Measurements from ENCODE around the gene TIMM13.
"Not testable (repeated sequence)": the region's sequence is repeated elsewhere in the genome, so short reads cannot be mapped to it uniquely, and the experiment has no call there.

Gene TIMM13

DNA sequence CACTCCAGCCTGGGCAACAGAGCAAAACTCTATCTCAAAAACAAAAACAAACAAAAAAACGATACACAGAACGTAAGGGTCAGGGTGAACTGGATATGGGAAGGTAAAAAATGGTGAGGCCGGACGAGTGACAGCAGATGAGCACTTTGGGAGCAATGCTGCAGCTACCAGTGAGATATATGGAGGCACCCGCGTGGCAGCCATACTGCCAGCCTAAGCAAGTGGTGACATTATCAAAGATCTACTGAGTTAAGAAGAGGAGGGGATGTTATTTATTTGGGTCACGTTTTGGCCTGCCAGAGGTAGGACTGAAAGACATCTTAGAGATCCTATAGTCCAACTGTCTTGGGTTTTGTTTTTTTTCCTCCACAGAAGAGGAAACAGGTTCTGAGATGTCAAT lies 14.2 kb downstream of the TIMM13 start:
- DNase-seq: no peak

DNA sequence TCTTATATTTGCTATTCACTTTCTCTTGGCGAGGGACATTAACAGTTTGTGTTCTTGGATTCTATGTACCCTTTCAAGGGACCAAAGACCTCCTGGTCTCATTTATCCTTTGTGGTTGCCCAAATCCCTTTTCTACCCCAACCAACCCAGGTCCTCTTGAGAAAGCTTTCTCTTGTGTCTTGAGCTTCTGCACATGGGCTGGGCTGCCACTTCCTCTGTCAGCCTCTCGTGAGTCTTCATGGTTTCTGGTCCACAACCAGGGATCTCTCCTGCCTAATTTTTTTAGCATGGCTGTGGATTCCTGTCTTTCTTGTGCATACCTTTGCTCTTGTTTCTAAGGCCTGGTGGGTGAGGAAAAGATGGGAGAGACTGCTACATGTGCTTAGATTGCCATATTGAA lies 14.9 kb downstream of the TIMM13 start:
- no peak for DNase-seq

DNA sequence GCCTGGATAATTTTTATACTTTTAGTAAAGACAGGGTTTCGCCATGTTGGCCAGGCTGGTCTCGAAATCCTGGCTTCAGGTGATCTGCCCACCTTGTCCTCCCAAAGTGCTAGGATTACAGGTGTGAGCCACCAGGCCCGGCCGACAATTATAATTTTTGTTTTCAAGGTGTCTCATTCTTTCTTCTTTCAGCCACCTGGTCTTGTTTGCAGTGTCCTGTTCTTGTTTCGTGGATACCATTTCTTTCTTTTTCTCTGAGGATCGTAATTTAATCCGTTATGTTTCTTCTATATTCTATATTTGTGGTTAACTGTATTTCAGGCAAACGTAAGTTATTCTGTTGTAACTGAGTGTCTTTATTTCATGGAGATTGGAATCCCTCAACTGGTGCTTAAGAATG lies 15.7 kb downstream of the TIMM13 start:
- DNase-seq: no peak

GRCh38 chr19:2410023-2410422 lies 17.4 kb downstream of the TIMM13 start:
- DNase-seq: no peak

DNA sequence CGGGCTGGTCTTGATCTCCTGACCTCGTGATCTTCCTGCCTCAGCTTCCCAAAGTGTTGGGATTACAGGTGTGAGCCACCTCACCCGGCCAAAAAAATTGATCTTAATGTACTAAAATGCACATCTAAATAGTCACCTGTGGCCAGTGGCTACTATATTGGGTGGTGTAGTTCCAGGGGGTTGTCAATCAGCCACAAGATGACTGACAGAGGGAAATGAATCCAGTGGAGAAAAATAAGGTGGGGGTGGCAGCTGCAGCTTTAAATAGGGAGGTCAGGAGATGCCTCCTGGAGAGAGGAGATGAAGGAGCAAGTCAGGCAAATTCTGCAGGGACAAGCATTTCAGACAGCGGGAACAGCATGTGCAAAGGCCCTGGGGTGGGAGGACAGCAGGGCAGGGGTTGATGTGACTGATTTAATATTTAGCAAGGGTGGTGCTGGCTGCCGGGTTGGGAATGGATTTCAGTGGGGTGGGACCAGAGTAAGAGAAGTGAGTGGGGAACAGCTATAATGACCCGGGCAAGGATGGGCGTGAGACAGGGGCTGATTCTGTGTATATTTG lies 18.0 kb downstream of the TIMM13 start:
- DNase-seq: no peak

- DNase-seq: no peak
Observed at GRCh38 chr19:2408247-2408646, 19.1 kb downstream of the TIMM13 start.

- DNase-seq: no peak
Observed at GRCh38 chr19:2399582-2399981, 27.8 kb downstream of the TIMM13 start.

- no peak for DNase-seq
Observed at GRCh38 chr19:2398735-2399305, 28.6 kb downstream of the TIMM13 start.

DNA sequence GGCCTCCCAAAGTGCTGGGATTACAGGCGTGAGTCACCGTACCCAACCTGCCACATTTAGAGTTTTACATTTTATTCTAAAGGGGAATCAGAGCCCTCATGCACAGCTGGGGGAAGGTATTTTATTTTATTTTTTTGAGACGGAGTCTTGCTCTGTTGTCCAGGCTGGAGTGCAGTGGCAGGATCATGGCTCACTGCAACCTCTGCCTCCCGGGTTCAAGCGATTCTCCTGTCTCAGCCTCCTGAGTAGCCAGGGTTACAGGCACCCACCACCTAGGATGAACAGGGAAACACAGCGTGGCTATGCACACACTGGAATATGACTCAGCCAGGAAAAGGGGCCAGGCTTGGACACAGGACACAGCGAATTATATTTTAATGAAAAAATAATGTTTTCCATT lies 30.2 kb downstream of the TIMM13 start:
- DNase-seq: not testable (repeated sequence)

DNA sequence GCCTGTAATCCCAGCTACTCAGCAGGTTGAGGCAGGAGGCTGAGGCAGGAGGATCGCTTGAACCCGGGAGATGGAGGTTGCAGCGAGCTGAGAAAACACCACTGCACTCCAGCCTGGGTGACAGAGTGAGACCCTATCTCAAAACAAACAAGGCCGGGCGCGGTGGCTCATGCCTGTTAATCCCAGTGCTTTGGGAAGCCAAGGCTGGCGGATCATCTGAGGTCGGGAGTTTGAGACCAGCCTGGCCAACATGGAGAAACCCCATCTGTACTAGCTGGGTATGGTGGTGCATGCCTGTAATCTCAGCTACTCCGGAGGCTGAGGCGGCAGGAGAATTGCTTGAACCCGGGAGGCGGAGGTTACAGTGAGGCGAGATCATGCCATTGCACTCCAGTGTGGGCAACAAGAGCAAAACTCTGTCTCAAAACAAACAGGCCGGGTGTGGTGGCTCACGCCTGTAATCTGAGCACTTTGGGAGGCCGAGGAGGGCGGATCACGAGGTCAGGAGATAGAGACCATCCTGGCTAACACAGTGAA lies 32.0 kb downstream of the TIMM13 start:
- DNase-seq: not testable (repeated sequence)

DNA sequence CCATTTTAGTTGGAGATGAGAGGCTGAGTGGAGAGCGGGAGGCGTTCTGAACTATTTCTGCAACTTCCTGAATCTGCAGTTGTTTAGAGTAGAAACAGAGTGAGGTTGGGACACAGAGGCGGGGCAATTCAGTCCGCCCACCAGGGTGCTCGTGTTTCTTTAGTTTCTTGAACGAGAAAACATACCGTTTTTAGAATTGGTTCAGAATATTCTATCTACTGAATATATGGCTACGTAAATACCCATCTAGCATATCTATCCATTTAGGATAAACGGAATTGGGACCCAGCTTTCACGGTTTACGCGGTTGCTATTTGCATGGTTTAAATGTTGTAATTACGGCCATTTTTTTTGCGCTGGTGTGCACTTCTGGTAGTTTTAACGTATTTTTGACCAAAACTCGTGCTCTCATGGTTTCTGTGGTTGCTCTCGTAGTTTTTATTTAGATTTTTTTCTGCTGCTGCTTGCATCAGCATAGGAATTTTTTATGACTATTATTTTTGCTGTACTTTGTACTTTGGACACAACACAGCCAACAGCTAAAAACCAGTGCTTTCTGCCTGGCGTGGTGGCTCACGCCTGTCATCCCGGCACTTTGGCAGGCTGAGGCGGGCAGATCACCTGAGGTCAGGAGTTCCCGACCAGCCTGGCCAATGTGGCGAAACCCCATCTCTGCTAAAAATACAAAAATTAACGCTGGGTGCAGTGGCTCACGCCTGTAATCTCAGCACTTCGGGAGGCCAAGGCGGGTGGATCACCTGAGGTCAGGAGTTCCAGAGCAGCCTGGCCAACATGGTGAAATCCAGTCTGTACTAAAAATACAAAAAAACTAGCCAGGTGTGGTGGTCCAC lies 32.7 kb downstream of the TIMM13 start:
- no peak for DNase-seq

DNA sequence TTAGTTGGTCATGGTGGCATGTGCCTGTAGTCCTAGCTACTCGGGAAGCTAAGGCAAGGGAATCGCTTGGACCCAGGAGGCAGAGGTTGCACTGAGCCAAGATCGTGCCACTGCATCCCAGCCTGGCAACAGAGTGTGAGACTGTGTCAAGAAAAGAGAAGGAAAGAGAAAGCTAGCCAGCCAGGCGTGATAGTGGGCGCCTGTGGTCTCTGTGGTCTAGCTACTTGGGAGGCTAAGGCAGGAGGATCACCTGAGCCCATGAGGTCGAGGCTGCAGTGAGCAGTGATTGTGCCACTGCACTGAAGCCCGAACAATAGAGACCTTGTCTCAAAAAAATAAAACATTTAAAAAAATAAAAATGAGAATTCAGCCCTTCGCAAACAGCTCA lies 33.3 kb downstream of the TIMM13 start:
- DNase-seq: no peak

- DNase-seq: not testable (repeated sequence)
Observed at GRCh38 chr19:2392899-2393298, 34.5 kb downstream of the TIMM13 start.

- DNase-seq: no peak
Observed at GRCh38 chr19:2392366-2392765, 35.0 kb downstream of the TIMM13 start.

DNA sequence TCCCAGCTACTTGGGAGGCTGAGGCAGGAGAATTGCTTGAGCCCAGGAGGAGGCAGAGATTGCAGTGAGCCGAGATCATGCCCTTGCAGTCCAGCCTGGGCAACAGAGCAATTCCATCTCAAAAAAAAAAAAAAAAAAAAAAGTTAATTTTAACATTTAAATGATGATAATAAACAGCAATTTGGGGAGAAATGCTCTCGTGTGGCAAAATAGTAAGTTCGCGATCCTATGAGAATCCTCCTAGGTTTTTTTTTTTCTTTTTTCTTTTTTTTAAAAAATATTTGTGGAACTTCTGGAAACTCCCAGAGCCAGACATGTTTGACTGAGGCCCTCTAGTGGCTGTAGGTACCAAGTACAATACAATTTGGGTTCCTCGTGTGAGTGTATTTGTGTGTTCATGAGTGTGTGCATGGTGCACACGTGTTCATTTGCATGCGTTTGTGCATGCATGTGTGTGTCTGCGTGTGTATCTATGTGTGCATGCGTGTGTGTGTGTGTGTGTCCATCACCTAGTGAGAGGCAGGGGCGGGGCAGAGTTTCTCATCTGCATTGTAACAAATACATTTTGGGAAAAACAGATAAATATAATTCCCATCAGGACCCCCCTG lies 36.2 kb downstream of the TIMM13 start:
- DNase-seq: no peak

DNA sequence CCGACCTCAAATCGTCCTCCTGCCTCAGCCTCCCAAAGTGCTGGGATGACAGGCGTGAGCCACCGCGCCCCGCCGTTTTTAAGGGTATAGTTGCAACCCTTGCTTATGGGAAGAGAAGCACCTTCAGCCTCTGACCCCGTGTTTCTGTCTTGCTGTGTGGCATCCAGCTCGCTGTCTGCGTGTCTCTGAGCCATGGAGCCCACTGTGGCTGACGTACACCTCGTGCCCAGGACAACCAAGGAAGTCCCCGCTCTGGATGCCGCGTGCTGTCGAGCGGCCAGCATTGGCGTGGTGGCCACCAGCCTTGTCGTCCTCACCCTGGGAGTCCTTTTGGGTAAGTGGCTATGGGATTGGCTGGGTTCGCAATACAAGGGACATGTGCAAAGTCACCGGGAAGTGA lies 37.8 kb downstream of the TIMM13 start:
- no peak for DNase-seq

DNA sequence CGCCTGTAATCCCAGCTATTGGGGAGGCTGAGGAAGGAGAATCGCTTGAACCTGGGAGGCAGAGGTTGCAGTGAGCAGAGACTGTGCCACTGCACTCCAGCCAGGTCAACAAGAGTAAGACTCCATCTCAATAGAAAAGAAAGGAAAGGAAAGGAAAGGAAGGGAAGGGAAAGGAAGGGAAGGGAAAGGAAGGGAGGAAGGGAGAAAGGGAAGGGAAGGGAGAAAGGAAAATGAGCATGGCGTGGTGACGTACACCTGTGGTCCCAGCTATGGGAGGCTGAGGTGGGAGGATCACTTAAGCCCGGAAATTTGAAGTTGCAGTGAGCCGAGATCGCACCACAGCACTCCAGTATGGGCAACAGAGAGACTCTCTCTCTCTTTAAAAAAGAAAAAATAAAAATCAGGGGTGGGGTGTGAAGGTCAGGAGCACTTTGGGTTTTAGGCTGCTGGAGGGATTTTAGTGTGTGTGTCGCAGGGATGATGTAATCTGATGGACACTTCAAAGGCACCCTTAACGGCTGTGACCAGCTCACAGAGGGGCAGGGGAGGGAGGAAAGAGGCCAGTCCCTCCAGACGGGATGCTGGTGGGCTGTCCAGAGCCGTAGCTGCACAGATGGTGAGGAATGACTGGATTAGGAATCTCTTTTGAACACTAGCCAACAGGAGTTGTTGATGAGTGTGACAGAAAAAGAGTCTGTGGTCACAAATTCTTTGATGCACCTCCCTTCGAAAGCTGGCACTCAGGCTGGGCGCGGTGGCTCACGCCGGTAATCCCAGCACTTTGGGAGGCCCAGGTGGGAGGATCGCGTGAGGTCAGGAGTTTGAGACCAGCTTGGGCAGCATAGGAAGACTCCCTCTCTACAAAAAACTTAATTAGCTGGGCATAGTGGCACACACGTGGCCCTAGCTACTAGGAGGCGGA lies 39.8 kb downstream of the TIMM13 start:
- no peak for DNase-seq

DNA sequence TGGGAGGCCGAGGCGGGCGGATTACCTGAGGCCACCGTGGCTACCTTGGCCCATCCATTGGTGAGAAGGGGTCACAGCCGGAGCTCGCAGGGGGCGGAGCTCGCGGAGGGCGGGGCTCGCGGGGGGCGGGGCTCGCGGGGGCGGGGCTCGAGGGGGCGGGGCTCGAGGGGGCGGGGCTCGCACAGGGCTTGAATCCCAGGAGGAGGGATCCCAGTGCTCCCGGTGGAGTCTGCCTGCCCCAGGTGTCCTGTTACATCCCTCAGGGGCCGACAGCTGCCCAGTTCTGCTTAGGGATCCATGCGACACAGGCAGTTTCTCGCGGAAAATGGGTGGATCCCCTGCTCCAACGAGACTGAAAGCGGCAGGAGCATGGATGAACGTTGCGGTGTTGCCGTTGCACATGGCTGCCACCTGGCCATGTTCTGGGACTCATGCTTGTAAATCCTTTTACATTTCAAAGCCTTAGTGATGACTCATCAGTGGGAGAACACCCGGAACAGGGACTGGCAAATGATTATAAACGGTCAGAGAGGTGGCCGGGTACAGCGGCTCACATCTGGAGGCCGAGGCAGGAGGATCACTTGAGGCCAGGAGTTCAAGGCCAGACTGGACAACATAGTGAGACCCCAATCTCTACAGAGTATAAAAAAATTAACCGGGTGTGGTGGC lies 42.2 kb downstream of the TIMM13 start:
- no peak for DNase-seq

DNA sequence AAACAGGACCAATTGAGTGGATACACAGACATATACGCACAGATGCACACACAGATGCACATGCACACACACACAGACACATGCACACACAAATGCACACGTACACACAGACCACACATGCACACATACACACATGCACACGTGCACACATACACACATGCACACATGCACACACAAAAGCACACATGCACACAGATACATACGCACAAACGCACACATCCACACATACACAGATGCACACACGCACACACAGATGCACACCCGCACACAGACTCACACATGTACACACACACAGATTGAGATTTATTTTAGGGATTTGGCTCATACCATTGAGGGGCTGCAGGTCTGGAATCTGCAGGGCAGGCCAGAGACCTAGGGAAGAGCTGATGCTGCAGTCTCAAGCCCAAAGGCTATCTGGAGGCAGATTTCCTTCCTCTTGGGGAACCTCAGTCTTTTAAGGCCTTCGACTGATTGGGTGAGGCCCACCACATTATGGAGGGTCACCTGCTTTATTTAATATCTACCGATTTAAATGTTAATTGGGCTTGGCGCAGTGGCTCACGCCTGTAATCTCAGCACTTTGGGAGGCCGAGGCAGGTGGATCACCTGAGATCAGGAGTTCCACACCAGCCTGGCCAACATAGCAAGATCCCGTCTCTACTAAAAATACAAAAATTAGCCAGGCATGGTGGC lies 44.7 kb downstream of the TIMM13 start:
- no peak for DNase-seq

DNA sequence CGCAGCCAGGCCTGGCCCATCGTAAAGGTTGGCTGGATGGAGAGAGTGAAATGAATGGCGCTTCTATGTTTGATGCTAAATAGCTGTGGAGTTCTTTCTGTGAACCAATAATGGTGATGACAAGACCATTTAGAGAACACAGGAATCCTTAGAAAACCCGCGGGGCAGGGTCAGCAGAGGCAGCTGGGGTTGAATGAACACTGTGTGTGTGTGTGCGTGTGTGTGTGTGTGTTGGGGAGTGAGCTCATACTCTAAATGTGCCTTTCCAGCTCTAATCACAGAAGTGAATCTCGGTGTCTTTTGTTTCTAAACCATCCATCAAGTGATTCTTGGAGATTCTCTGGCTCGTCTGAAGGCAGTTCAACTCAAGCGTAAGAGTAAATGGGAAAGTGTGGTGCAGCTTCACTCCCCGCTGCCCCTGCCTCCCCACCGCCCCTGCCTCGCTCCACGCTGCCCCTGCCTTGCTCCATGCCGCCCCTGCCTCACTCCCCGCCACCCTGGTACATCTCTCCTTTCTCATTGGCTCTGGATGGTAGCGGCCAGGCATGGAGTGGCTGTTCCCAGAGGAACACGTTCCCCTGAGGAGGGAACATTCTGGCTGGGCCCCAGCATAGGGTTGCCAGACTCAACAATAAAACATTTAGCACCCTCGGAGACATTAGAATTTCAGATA lies 46.1 kb downstream of the TIMM13 start:
- DNase-seq: no peak

DNA sequence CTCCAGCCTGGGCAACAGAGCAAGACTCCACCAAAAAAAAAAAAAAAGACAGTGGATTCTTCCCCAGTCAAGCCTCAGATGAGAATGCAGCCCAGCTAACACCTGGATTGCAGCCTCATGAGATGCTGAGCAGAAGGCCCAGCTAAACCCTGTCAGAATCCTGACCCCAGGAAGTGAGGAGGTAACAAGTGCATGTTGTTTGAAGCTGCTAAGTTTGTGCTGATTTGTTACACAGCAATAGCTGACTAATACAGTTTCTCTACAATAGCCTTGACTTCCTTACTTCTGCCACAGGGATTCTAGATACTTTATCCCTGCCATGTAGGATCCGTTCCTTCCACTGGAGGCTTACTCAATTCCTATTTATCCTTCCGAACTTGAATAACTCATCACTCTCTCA lies 46.8 kb downstream of the TIMM13 start:
- DNase-seq: no peak

Data from GOT3 (cell line).